Keratinocyte (primary cell): ENCODE results near the gene OR1D5. TPM values are rescaled to one million over a fixed set of nuclear protein-coding genes. Genes with fewer than 3 reads are reported as not detected.

Experiments
- DNase-seq: peaks from one replicate; pipeline ENCODE4 v3.0.0-alpha.2; 2011; ENCODE audit warnings: low read depth, missing footprints, low spot score
- FAIRE-seq: peaks from 2 replicates; lab custom pipeline; 2011; peaks lifted over from hg19 to GRCh38; lab: Jason Lieb, UNC
- H2AFZ ChIP-seq: 2 replicates; pipeline ENCODE4 v1.6.0; 2012; ENCODE audit warnings: low read length, control low read depth, inconsistent platforms; ENCODE audit not compliant: control insufficient read depth
- H3K27ac ChIP-seq: 2 replicates; pipeline ENCODE4 v1.5.1; 2011; ENCODE audit warnings: low read length; ENCODE audit not compliant: control insufficient read depth, insufficient read depth
- H3K27me3 ChIP-seq: 3 replicates; pipeline ENCODE4 v1.6.0; 2011; ENCODE audit warnings: low read length; ENCODE audit not compliant: control insufficient read depth, insufficient read depth; ENCODE audit errors: extremely low read depth
- H3K36me3 ChIP-seq, 2 experiments: 2 replicates in 1 of 2; 3 replicates in 1 of 2; pipeline ENCODE4 v1.5.1; 2011; ENCODE audit warnings: low read length in 2 of 2, mild to moderate bottlenecking in 1 of 2; ENCODE audit not compliant: control insufficient read depth in 2 of 2, insufficient read depth in 2 of 2; ENCODE audit errors: extremely low read depth in 1 of 2
- H3K4me1 ChIP-seq: 3 replicates; pipeline ENCODE4 v1.5.1; 2011; ENCODE audit warnings: low read length; ENCODE audit not compliant: control insufficient read depth, insufficient read depth; ENCODE audit errors: extremely low read depth
- H3K4me2 ChIP-seq: 3 replicates; pipeline ENCODE4 v1.6.0; 2011; ENCODE audit warnings: low read depth, low read length; ENCODE audit not compliant: control insufficient read depth, insufficient read depth; ENCODE audit errors: extremely low read depth
- H3K4me3 ChIP-seq, 3 experiments: fragments of 200-600 bp in 1 of 3; sonication (generic) in 1 of 3; 2 replicates in 2 of 3; 3 replicates in 1 of 3; pipeline ENCODE4 v1.5.1; 2011 to 2016; ENCODE audit warnings: low read length in 3 of 3, mild to moderate bottlenecking in 3 of 3, control low read depth in 2 of 3, inconsistent platforms in 1 of 3, low read depth in 1 of 3, mixed read lengths in 1 of 3, mixed run types in 1 of 3, moderate library complexity in 1 of 3; ENCODE audit not compliant: control insufficient read depth in 2 of 3, insufficient read depth in 2 of 3; ENCODE audit errors: extremely low read depth in 1 of 3
- H3K79me2 ChIP-seq: 2 replicates; pipeline ENCODE4 v1.6.0; 2012; ENCODE audit warnings: low read length; ENCODE audit not compliant: control insufficient read depth, insufficient read depth
- H3K9ac ChIP-seq: 3 replicates; pipeline ENCODE4 v1.6.0; 2011; ENCODE audit warnings: low read length; ENCODE audit not compliant: control insufficient read depth, insufficient read depth; ENCODE audit errors: extremely low read depth
- H3K9me1 ChIP-seq: 3 replicates; pipeline ENCODE4 v1.6.0; 2011; ENCODE audit warnings: low read length; ENCODE audit not compliant: control insufficient read depth, insufficient read depth; ENCODE audit errors: extremely low read depth
- H3K9me3 ChIP-seq: 2 replicates; pipeline ENCODE4 v1.5.1; 2012; ENCODE audit warnings: low read depth, low read length; ENCODE audit not compliant: control insufficient read depth
- H4K20me1 ChIP-seq: 3 replicates; pipeline ENCODE4 v1.6.0; 2011; ENCODE audit warnings: low read length; ENCODE audit not compliant: control insufficient read depth, insufficient read depth; ENCODE audit errors: extremely low read depth
- CTCF ChIP-seq, 3 experiments: IDR thresholded peaks in 1 of 3; conservative IDR thresholded peaks in 1 of 3; optimal IDR thresholded peaks in 1 of 3; 2 replicates in 2 of 3; 3 replicates in 1 of 3; pipeline versions ENCODE3 to v1.5.1; 2011; ENCODE audit warnings: low read length in 3 of 3, mild to moderate bottlenecking in 3 of 3, moderate library complexity in 2 of 3, control low read depth in 1 of 3, inconsistent platforms in 1 of 3; ENCODE audit not compliant: insufficient read depth in 2 of 3; ENCODE audit errors: extremely low read depth in 1 of 3
- EZH2 ChIP-seq: IDR thresholded peaks from one replicate; pipeline ENCODE4 v1.6.1; 2012; ENCODE audit warnings: inconsistent platforms, mild to moderate bottlenecking, low read length, moderate library complexity
- dilution Hi-C: fragments of 300-500 bp; cut with MboI; formaldehyde crosslinking; loops from one replicate; pipeline ENCODE4 v1.7.0; 2020; ENCODE audit warnings: low sequenced_read_pairs; ENCODE audit not compliant: extremely low pct_ligation_motif_present
- polyA plus RNA-seq, 5 experiments: library from polyadenylated mRNA; depleted of rRNA in 3 of 5; stranded (reverse) in 3 of 5; stranded (forward) in 1 of 5; unstranded in 1 of 5; fragments of >200 nt; gene quantifications; 1 replicate in 1 of 5; 2 replicates in 3 of 5; 3 replicates in 1 of 5; pipeline versions ENCODE4 v1.2.1 to v1.2.3, GENCODE V29; 2011 to 2012; ENCODE audit warnings: missing spikeins in 2 of 5, low read depth in 1 of 5, low replicate concordance in 1 of 5

The OR1D5 gene
- polyA plus RNA-seq, 1 donor (not counting 4 experiments of a cell fraction or from before 2014, with no cell fraction given) = not detected

DNA sequence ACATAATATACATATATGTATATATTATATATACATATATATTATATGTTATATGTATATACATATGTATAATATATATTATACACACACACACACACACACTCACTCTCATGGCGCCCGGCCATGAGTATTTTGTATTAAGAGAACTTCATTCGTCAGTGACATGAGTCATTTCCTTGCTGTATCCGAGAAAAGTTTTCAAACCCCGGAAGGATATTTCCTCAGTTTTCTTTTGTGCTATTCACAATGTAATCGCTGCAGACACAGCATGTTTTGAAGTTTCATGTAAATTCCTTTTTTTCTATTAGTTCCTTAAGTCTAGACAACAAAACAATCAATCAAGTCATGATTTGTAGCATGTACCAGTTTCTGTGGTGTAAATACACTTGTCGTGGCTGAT lies 33.3 kb downstream of the OR1D5 start:
- Histone ChIP-seq H3K9me3 (no peaks in the 10 kb centered on the region), H3K9ac (no peak overlapping the region), H3K4me3 (no peak overlapping the region), H3K27ac (peak overlapping the region; percentile 49), H3K27me3 (no peaks in the 10 kb centered on the region), H3K4me2 (peak overlapping the region; percentile 58), H3K4me1 (peaks cover 16% of the 10 kb centered on the region), H3K9me1 (no peaks in the 10 kb centered on the region), H2AFZ (no peak overlapping the region), H3K79me2 (no peaks in the 10 kb centered on the region), H4K20me1 (no peaks in the 10 kb centered on the region), H3K36me3 (peaks cover 12 to 32% of the 10 kb centered on the region in 2 experiments)
- TF ChIP-seq CTCF (optimal IDR thresholded peaks at IDR 0.05 in 1 of 3, IDR thresholded peaks at IDR 0.05 in 1 of 3, conservative IDR thresholded peaks at IDR 0.05 in 1 of 3; ENCODE audit: extremely low read depth in 1 of 3, insufficient read depth in 2 of 3, low read length in 3 of 3) = no peak
- no peak for TF ChIP-seq EZH2
- DNase-seq (no peak), FAIRE-seq (peak; percentile 34)
- dilution Hi-C loops = no loop called here

GRCh38 chr17:3029213-3029913 lies 34.0 kb downstream of the OR1D5 start:
- H3K27ac ChIP-seq = no peak overlapping the region
- no peak overlapping the region for H3K9ac ChIP-seq
- no peaks in the 10 kb centered on the region for H3K79me2 ChIP-seq
- H4K20me1 ChIP-seq = no peaks in the 10 kb centered on the region
- H3K36me3 ChIP-seq = peaks cover 15 to 32% of the 10 kb centered on the region in 2 experiments
- DNase-seq (no peak), FAIRE-seq (no peak)
- no peaks in the 10 kb centered on the region for H3K9me1 ChIP-seq
- H3K4me1 ChIP-seq = peaks cover 16% of the 10 kb centered on the region
- H3K4me3 ChIP-seq = no peak overlapping the region
- no peaks in the 10 kb centered on the region for H3K27me3 ChIP-seq
- TF ChIP-seq EZH2 = no peak
- no peak for TF ChIP-seq CTCF (optimal IDR thresholded peaks at IDR 0.05 in 1 of 3, IDR thresholded peaks at IDR 0.05 in 1 of 3, conservative IDR thresholded peaks at IDR 0.05 in 1 of 3; ENCODE audit: extremely low read depth in 1 of 3, insufficient read depth in 2 of 3, low read length in 3 of 3)
- H2AFZ ChIP-seq = no peak overlapping the region
- H3K4me2 ChIP-seq = no peak overlapping the region
- dilution Hi-C loops = no loop called here
- no peaks in the 10 kb centered on the region for H3K9me3 ChIP-seq
